DOHH2 (cell line): ENCODE measurements around the gene ARHGAP29.

Experiments
- CTCF ChIP-seq: fragments of 200-600 bp; sonication (generic); IDR thresholded peaks from one replicate; pipeline ENCODE4 v1.5.1; 2014; ENCODE audit warnings: antibody characterized with exemption, mild to moderate bottlenecking, low read depth, low read length; ENCODE audit not compliant: poor library complexity, severe bottlenecking
- EZH2phosphoT487 ChIP-seq: fragments of 200-600 bp; sonication (generic); IDR thresholded peaks from 2 replicates; pipeline ENCODE4 v1.6.1; 2017; ENCODE audit warnings: borderline replicate concordance, mild to moderate bottlenecking, antibody characterized with exemption, low read length, moderate library complexity, mixed read lengths

GRCh38 chr1:94169126-94169525 is 68.3 kb downstream of the ARHGAP29 start:
- TF ChIP-seq CTCF (no peak), EZH2phosphoT487 (no peak)
